Measurements from ENCODE around the gene SMYD4. TPM values are rescaled to one million over a fixed set of nuclear protein-coding genes. Genes with fewer than 3 reads are reported as not detected.

The SMYD4 gene
- polyA plus RNA-seq, 1 donor from 2014 or later: 6.8 TPM

GRCh38 chr17:1843947-1844346 is 14.2 kb upstream of the SMYD4 start:
- no peaks in the 10 kb centered on the region for H3K9me2 ChIP-seq (ENCODE audit: insufficient read depth, low read length)
- H3K4me3 ChIP-seq (ENCODE audit: low read length): no peak overlapping the region
- no peak overlapping the region for H3K4me2 ChIP-seq (ENCODE audit: low read length)
- no peaks in the 10 kb centered on the region for H3K36me3 ChIP-seq (ENCODE audit: insufficient read depth, low read length)
- no peaks in the 10 kb centered on the region for H3K79me2 ChIP-seq (replicated peaks; ENCODE audit: insufficient read depth, low read length)
- no peaks in the 10 kb centered on the region for H3K27me3 ChIP-seq (ENCODE audit: insufficient read depth, low read depth, low read length)
- no peak overlapping the region for H2AFZ ChIP-seq (ENCODE audit: low read depth, low read length)
- H3F3A ChIP-seq (ENCODE audit: insufficient read depth, low read length, poor library complexity, severe bottlenecking): no peaks in the 10 kb centered on the region
- H3K9ac ChIP-seq (ENCODE audit: low read length): no peak overlapping the region
- no peaks in the 10 kb centered on the region for H4K20me1 ChIP-seq (ENCODE audit: insufficient read depth)
- H3K27ac ChIP-seq (ENCODE audit: low read length): no peak overlapping the region
- no peaks in the 10 kb centered on the region for H3K9me3 ChIP-seq (ENCODE audit: low read length)
- TF ChIP-seq EZH2 (IDR thresholded peaks at IDR 0.05; ENCODE audit: borderline replicate concordance, insufficient read depth, low read length, poor library complexity, severe bottlenecking) (no peak), EP300 (conservative IDR thresholded peaks at IDR 0.05; ENCODE audit: poor library complexity, severe bottlenecking) (no peak), POLR2AphosphoS5 (IDR thresholded peaks at IDR 0.05) (no peak), SMC3 (conservative IDR thresholded peaks at IDR 0.05; ENCODE audit: poor library complexity) (no peak), MXI1 (conservative IDR thresholded peaks at IDR 0.05; ENCODE audit: poor library complexity, severe bottlenecking) (no peak), TAF1 (IDR thresholded peaks at IDR 0.05; ENCODE audit: low read depth) (no peak), RAD21 (conservative IDR thresholded peaks at IDR 0.05) (no peak)
- TF ChIP-seq, protein P1, sequence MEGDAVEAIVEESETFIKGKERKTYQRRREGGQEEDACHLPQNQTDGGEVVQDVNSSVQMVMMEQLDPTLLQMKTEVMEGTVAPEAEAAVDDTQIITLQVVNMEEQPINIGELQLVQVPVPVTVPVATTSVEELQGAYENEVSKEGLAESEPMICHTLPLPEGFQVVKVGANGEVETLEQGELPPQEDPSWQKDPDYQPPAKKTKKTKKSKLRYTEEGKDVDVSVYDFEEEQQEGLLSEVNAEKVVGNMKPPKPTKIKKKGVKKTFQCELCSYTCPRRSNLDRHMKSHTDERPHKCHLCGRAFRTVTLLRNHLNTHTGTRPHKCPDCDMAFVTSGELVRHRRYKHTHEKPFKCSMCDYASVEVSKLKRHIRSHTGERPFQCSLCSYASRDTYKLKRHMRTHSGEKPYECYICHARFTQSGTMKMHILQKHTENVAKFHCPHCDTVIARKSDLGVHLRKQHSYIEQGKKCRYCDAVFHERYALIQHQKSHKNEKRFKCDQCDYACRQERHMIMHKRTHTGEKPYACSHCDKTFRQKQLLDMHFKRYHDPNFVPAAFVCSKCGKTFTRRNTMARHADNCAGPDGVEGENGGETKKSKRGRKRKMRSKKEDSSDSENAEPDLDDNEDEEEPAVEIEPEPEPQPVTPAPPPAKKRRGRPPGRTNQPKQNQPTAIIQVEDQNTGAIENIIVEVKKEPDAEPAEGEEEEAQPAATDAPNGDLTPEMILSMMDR (IDR thresholded peaks at IDR 0.05; ENCODE audit: poor library complexity, severe bottlenecking): no peak
- TF ChIP-seq, protein P2, sequence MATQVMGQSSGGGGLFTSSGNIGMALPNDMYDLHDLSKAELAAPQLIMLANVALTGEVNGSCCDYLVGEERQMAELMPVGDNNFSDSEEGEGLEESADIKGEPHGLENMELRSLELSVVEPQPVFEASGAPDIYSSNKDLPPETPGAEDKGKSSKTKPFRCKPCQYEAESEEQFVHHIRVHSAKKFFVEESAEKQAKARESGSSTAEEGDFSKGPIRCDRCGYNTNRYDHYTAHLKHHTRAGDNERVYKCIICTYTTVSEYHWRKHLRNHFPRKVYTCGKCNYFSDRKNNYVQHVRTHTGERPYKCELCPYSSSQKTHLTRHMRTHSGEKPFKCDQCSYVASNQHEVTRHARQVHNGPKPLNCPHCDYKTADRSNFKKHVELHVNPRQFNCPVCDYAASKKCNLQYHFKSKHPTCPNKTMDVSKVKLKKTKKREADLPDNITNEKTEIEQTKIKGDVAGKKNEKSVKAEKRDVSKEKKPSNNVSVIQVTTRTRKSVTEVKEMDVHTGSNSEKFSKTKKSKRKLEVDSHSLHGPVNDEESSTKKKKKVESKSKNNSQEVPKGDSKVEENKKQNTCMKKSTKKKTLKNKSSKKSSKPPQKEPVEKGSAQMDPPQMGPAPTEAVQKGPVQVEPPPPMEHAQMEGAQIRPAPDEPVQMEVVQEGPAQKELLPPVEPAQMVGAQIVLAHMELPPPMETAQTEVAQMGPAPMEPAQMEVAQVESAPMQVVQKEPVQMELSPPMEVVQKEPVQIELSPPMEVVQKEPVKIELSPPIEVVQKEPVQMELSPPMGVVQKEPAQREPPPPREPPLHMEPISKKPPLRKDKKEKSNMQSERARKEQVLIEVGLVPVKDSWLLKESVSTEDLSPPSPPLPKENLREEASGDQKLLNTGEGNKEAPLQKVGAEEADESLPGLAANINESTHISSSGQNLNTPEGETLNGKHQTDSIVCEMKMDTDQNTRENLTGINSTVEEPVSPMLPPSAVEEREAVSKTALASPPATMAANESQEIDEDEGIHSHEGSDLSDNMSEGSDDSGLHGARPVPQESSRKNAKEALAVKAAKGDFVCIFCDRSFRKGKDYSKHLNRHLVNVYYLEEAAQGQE (IDR thresholded peaks at IDR 0.05; ENCODE audit: borderline replicate concordance): no peak

- no peak overlapping the region for H3K4me2 ChIP-seq (ENCODE audit: low read length)
- no peaks in the 10 kb centered on the region for H3F3A ChIP-seq (ENCODE audit: insufficient read depth, low read length, poor library complexity, severe bottlenecking)
- H3K9me2 ChIP-seq (ENCODE audit: insufficient read depth, low read length): no peaks in the 10 kb centered on the region
- no peaks in the 10 kb centered on the region for H3K27me3 ChIP-seq (ENCODE audit: insufficient read depth, low read depth, low read length)
- H3K36me3 ChIP-seq (ENCODE audit: insufficient read depth, low read length): no peaks in the 10 kb centered on the region
- H3K9ac ChIP-seq (ENCODE audit: low read length): no peak overlapping the region
- no peak overlapping the region for H3K27ac ChIP-seq (ENCODE audit: low read length)
- H3K79me2 ChIP-seq (replicated peaks; ENCODE audit: insufficient read depth, low read length): no peaks in the 10 kb centered on the region
- H3K4me3 ChIP-seq (ENCODE audit: low read length): no peak overlapping the region
- H4K20me1 ChIP-seq (ENCODE audit: insufficient read depth): no peaks in the 10 kb centered on the region
- no peak overlapping the region for H2AFZ ChIP-seq (ENCODE audit: low read depth, low read length)
- H3K9me3 ChIP-seq (ENCODE audit: low read length): no peaks in the 10 kb centered on the region
- TF ChIP-seq RAD21 (conservative IDR thresholded peaks at IDR 0.05) (no peak), SMC3 (conservative IDR thresholded peaks at IDR 0.05; ENCODE audit: poor library complexity) (no peak), POLR2AphosphoS5 (IDR thresholded peaks at IDR 0.05) (no peak), TAF1 (IDR thresholded peaks at IDR 0.05; ENCODE audit: low read depth) (no peak), EZH2 (IDR thresholded peaks at IDR 0.05; ENCODE audit: borderline replicate concordance, insufficient read depth, low read length, poor library complexity, severe bottlenecking) (no peak), MXI1 (conservative IDR thresholded peaks at IDR 0.05; ENCODE audit: poor library complexity, severe bottlenecking) (no peak), EP300 (conservative IDR thresholded peaks at IDR 0.05; ENCODE audit: poor library complexity, severe bottlenecking) (no peak)
- TF ChIP-seq, protein P1 (IDR thresholded peaks at IDR 0.05; ENCODE audit: poor library complexity, severe bottlenecking): no peak
- TF ChIP-seq, protein P2 (IDR thresholded peaks at IDR 0.05; ENCODE audit: borderline replicate concordance): no peak
These were observed 9.8 kb upstream of the SMYD4 start for GRCh38 chr17:1839516-1839915.

Data from neural cell (in vitro differentiated cells).